ENCODE measurements around the gene NFATC2IP. TPM values are rescaled to one million over a fixed set of nuclear protein-coding genes. Genes with fewer than 3 reads are reported as not detected.
A peak's percentile ranks its signal among the peaks of the same experiment; 100 is the strongest.

The NFATC2IP gene
- total and polyA plus RNA-seq, 2 of the 13 experiments (the other 11 are each of a cell fraction or from before 2014, with no cell fraction given) = 32.1 to 48.5 TPM

DNA sequence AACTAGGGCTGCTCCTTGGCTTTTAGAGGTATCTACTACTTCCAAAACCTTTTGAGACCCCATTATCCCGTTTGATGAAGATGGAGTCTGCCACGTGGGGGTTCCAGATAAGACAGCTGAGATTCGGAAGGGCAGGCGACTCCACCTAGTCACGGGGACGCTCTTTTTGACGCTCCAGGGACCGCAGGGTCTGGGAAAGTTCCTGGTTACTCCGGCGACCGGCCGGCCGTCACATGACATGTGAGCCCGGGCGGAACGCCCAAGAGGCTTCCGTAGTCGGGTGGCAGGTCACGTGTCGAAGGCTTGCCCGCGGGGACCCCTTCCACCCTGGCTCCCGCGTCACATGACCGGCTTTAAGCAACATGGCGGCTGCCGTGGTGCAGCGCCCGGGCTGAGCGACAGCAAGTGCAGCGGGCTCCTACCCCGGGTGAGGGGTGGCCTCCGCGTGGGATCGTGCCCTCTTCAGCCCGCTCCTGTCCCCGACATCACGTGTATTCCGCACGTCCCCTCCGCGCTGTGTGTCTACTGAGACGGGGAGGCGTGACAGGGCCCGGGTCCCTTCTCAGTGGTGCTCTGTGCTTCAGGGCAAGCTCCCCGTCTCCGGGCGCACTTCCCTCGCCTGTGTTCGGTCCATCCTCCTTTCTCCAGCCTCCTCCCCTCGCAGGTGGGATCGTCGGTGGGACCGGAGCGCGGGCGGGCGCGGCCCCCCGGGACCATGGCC lies 23.9 kb downstream of the NFATC2IP start, which contains the start of gene SPNS1 (continued):
- no peak for TF ChIP-seq ZNF10 (CRISPR knock-in tag; IDR thresholded peaks at IDR 0.05; ENCODE audit: borderline replicate concordance, low read depth)
- peak; percentile 96 for TF ChIP-seq ZNF343 (CRISPR knock-in tag; IDR thresholded peaks at IDR 0.05)
- TF ChIP-seq ZFY (CRISPR knock-in tag; IDR thresholded peaks at IDR 0.05) = peak; percentile 95
- TF ChIP-seq ASH2L (IDR thresholded peaks at IDR 0.05; ENCODE audit: insufficient read length, low read depth, low read length) = peak; percentile 77
- TF ChIP-seq KLF13 (CRISPR knock-in tag; IDR thresholded peaks at IDR 0.05) = peak; percentile 80; the same call in 1 of the 2 replicates
- no peak for TF ChIP-seq CC2D1A (CRISPR knock-in tag; IDR thresholded peaks at IDR 0.05)
- peak; percentile 62; the same call in 1 of the 2 replicates for TF ChIP-seq SOX5 (CRISPR knock-in tag; IDR thresholded peaks at IDR 0.05; ENCODE audit: borderline replicate concordance)
- TF ChIP-seq SNAPC2 (CRISPR knock-in tag; IDR thresholded peaks at IDR 0.05) = peak; percentile 58; the same call in 1 of the 2 replicates
- TF ChIP-seq, protein P1, sequence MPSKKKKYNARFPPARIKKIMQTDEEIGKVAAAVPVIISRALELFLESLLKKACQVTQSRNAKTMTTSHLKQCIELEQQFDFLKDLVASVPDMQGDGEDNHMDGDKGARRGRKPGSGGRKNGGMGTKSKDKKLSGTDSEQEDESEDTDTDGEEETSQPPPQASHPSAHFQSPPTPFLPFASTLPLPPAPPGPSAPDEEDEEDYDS (CRISPR knock-in tag; IDR thresholded peaks at IDR 0.05) = peak; percentile 69
- 0 out of 2 replicates have a peak, but pooled peaks have one; percentile 61 for TF ChIP-seq SAFB2 (CRISPR knock-in tag; IDR thresholded peaks at IDR 0.05; ENCODE audit: borderline replicate concordance, low read depth)
- TF ChIP-seq HDAC1 (CRISPR knock-in tag; IDR thresholded peaks at IDR 0.05) = peak; percentile 100
- peak; percentile 88 to 89 for TF ChIP-seq POLR2A (IDR thresholded peaks at IDR 0.05; ENCODE audit: insufficient read depth in 1 of 2, low read depth in 2 of 2, low read length in 2 of 2)
- TF ChIP-seq ZBTB3 (CRISPR knock-in tag; IDR thresholded peaks at IDR 0.05; ENCODE audit: borderline replicate concordance, low read depth) = peak; percentile 86; the same call in 1 of the 2 replicates
- TF ChIP-seq DNMT1 (CRISPR knock-in tag; IDR thresholded peaks at IDR 0.05) = peak; percentile 21; the same call in 1 of the 2 replicates
- peak; percentile 73; the same call in 1 of the 2 replicates for TF ChIP-seq ZNF362 (CRISPR knock-in tag; IDR thresholded peaks at IDR 0.05; ENCODE audit: borderline replicate concordance)
- peak; percentile 42 for TF ChIP-seq ZBTB14 (CRISPR knock-in tag; IDR thresholded peaks at IDR 0.05)
- 0 out of 2 replicates have a peak, but pooled peaks have one; percentile 34 for TF ChIP-seq ZNF646 (CRISPR knock-in tag; IDR thresholded peaks at IDR 0.05)
- peak; percentile 88 for TF ChIP-seq ZNF333 (CRISPR knock-in tag; IDR thresholded peaks at IDR 0.05; ENCODE audit: borderline replicate concordance)
- TF ChIP-seq ZFAT (CRISPR knock-in tag; conservative IDR thresholded peaks at IDR 0.05) = no peak

Data from HepG2 (cell line).